Psoas muscle (tissue), 8 donors: Measurements from ENCODE around the gene ADGRG7. TPM values are rescaled to one million over a fixed set of nuclear protein-coding genes. Genes with fewer than 3 reads are reported as not detected.

Experiments used
- ATAC-seq, 4 donors: fragments of 200-7000 bp; cut with Tn5 transposase; one replicate each; pipeline ENCODE4 v1.9.1; 2020; ENCODE audit warnings: moderate library complexity in 3 of 4, mild to moderate bottlenecking in 2 of 4
- DNase-seq, 2 donors: peaks; one replicate each; pipeline ENCODE4 v3.0.0-alpha.2; 2020
- H3K27ac ChIP-seq: fragments of 200-600 bp; one replicate; pipeline ENCODE4 v1.8.0; 2022
- H3K27me3 ChIP-seq, 3 donors: fragments of 200-600 bp in 1 of 3; one replicate each; pipeline versions ENCODE4 v1.6.1 to v1.8.0; 2013 to 2022; ENCODE audit warnings: low read length in 2 of 3, mild to moderate bottlenecking in 2 of 3, moderate library complexity in 1 of 3; ENCODE audit not compliant: insufficient read depth in 3 of 3
- H3K36me3 ChIP-seq, 2 donors: fragments of 200-600 bp in 1 of 2; one replicate each; pipeline versions ENCODE4 v1.6.1 to v1.8.0; 2013 to 2022; ENCODE audit warnings: low read depth in 1 of 2, mild to moderate bottlenecking in 1 of 2, moderate library complexity in 1 of 2; ENCODE audit not compliant: insufficient read depth in 1 of 2
- H3K4me1 ChIP-seq: fragments of 200-600 bp; one replicate; pipeline ENCODE4 v1.8.0; 2022
- H3K4me3 ChIP-seq: fragments of 200-600 bp; one replicate; pipeline ENCODE4 v1.8.0; 2022; ENCODE audit warnings: mild to moderate bottlenecking
- H3K9me3 ChIP-seq: fragments of 200-600 bp; one replicate; pipeline ENCODE4 v1.8.0; 2022
- CTCF ChIP-seq: fragments of 200-600 bp; IDR thresholded peaks from one replicate; pipeline ENCODE4 v1.8.0; 2022; ENCODE audit warnings: antibody characterized with exemption
- WGBS, 3 donors: extraction: QIAGEN DNeasy Blood & Tissue Kit; methylation state at CpG; one replicate each; pipeline versions ENCODE4 v1.1.6 to v1.1.7; 2013; 5-methylcytosine and 5-hydroxymethylcytosine counted together
- intact Hi-C, 2 donors: fragments of 100-400 bp; cut with DNase I; formaldehyde crosslinking; loops; one replicate each; pipeline versions ENCODE4 v1.11.0 to v1.14.2; 2022
- polyA plus RNA-seq, 3 donors: library from polyadenylated mRNA; stranded (reverse); fragments of 200-250 nt; gene quantifications; one replicate each; pipeline ENCODE4 v1.2.3, GENCODE V29; 2013
- total RNA-seq, 4 donors: library from RNA; stranded (reverse); fragmentation: NEBNext Ultra II Directional in 2 of 4; extraction: Animal tissue kit (Norgen Biotek cat#: 25700) in 2 of 4; gene quantifications; one replicate each; pipeline versions ENCODE4 v1.2.1 to v1.2.4, GENCODE V29; 2021 to 2023
- donor health status: healthy with polysubstance abuse.
- donor health status: DM: no; HTN: no; CAD: no; lungs with moderate emphysema.
- donor health status: Bipolar disorder and iron deficiency.
- donor health status: healthy.
- donor health status: DM: yes; HTN: yes; CAD: no.
- donor health status: DM: no; HTN: no; CAD: no.
- donor health status: DM: no; HTN: no; CAD: no.
- donor health status: DM: yes; HTN: yes; CAD: no.

Gene ADGRG7
- total and polyA plus RNA-seq, 7 donors, result 0.04 to 0.22 TPM; not detected in 5

- H3K9me3 ChIP-seq, result no peaks in the 10 kb centered on the region
- H3K27ac ChIP-seq, result no peak overlapping the region
- intact Hi-C loops, result no loop called here
- no peak overlapping the region for H3K4me3 ChIP-seq
- no peaks in the 10 kb centered on the region for H3K36me3 ChIP-seq
- TF ChIP-seq CTCF, result no peak
- 56 to 82% (median 75%) methylated on average over 1 of the region's 1 CpG for WGBS, 3 donors
- ATAC-seq (no peak), DNase-seq (no peak)
- no peaks in the 10 kb centered on the region for H3K4me1 ChIP-seq
- no peaks in the 10 kb centered on the region for H3K27me3 ChIP-seq
Measured at GRCh38 chr3:100563228-100563627, 46.2 kb upstream of the ADGRG7 start.

GRCh38 chr3:100563652-100564211, 45.7 kb upstream of the ADGRG7 start:
- Histone ChIP-seq H3K9me3 (no peaks in the 10 kb centered on the region), H3K27me3 (no peaks in the 10 kb centered on the region), H3K36me3 (no peaks in the 10 kb centered on the region), H3K27ac (no peak overlapping the region), H3K4me3 (no peak overlapping the region), H3K4me1 (no peaks in the 10 kb centered on the region)
- DNase-seq (no peak), ATAC-seq (no peak)
- WGBS, 3 donors, result 72 to 85% (median 83%) methylated on average over 2 of the region's 2 CpGs
- intact Hi-C loops, result no loop called here
- no peak for TF ChIP-seq CTCF

GRCh38 chr3:100570811-100571210, 38.6 kb upstream of the ADGRG7 start:
- intact Hi-C loops, result no loop called here
- Histone ChIP-seq H3K27ac (no peak overlapping the region), H3K36me3 (no peaks in the 10 kb centered on the region), H3K4me1 (no peaks in the 10 kb centered on the region), H3K4me3 (no peak overlapping the region), H3K27me3 (no peaks in the 10 kb centered on the region), H3K9me3 (no peaks in the 10 kb centered on the region)
- no peak for TF ChIP-seq CTCF
- ATAC-seq, result no peak
- WGBS, 3 donors, result 89 to 93% (median 91%) methylated on average over 2 of the region's 2 CpGs
- DNase-seq, result no peak

GRCh38 chr3:100574536-100574935, 34.9 kb upstream of the ADGRG7 start:
- 96 to 99% (median 97%) methylated on average over 3 of the region's 3 CpGs for WGBS, 3 donors
- Histone ChIP-seq H3K4me3 (no peak overlapping the region), H3K27me3 (no peaks in the 10 kb centered on the region), H3K9me3 (no peaks in the 10 kb centered on the region), H3K4me1 (no peaks in the 10 kb centered on the region), H3K36me3 (no peaks in the 10 kb centered on the region), H3K27ac (no peak overlapping the region)
- no peak for TF ChIP-seq CTCF
- no peak for ATAC-seq
- intact Hi-C loops, result no loop called here
- no peak for DNase-seq

GRCh38 chr3:100575704-100576103, 33.7 kb upstream of the ADGRG7 start:
- H3K9me3 ChIP-seq, result no peaks in the 10 kb centered on the region
- intact Hi-C loops, result no loop called here
- ATAC-seq (no peak), DNase-seq (no peak)
- H3K27ac ChIP-seq, result no peak overlapping the region
- H3K27me3 ChIP-seq, result no peaks in the 10 kb centered on the region
- WGBS, 3 donors, result 90 to 92% (median 91%) methylated on average over 6 of the region's 6 CpGs
- H3K4me1 ChIP-seq, result no peaks in the 10 kb centered on the region
- no peak overlapping the region for H3K4me3 ChIP-seq
- no peak for TF ChIP-seq CTCF
- H3K36me3 ChIP-seq, result no peaks in the 10 kb centered on the region
